CD4-positive, alpha-beta T cell treated with Interleukin-4 for 1 hour (primary cell): ENCODE measurements around the gene TSPEAR.
A peak's percentile ranks its signal among the peaks of the same experiment; 100 is the strongest.

Experiments used
- DNase-seq, 2 donors: peaks; one replicate each; pipeline ENCODE4 v3.0.0-alpha.2; 2020 to 2022

Gene TSPEAR

GRCh38 chr21:44496564-44497550 lies 214.5 kb downstream of the TSPEAR start:
- no peak for DNase-seq

GRCh38 chr21:44495611-44496563 lies 215.5 kb downstream of the TSPEAR start:
- no peak for DNase-seq

- DNase-seq: no peak
Observed at GRCh38 chr21:44494956-44495355, 216.4 kb downstream of the TSPEAR start.

- DNase-seq: no peak
Observed at GRCh38 chr21:44494418-44494817, 217.0 kb downstream of the TSPEAR start.

- DNase-seq: no peak
Observed at GRCh38 chr21:44492567-44493385, 218.6 kb downstream of the TSPEAR start.

GRCh38 chr21:44490816-44491215 lies 220.6 kb downstream of the TSPEAR start:
- no peak for DNase-seq

GRCh38 chr21:44490405-44490804 lies 221.0 kb downstream of the TSPEAR start:
- DNase-seq: no peak

- DNase-seq: no peak
Observed at GRCh38 chr21:44489962-44490361, 221.4 kb downstream of the TSPEAR start.

- peak; percentile 43 to 44 for DNase-seq
Observed at GRCh38 chr21:44487831-44488230, 223.5 kb downstream of the TSPEAR start.

GRCh38 chr21:44486302-44486701 lies 225.1 kb downstream of the TSPEAR start:
- no peak for DNase-seq

GRCh38 chr21:44485796-44486195 lies 225.6 kb downstream of the TSPEAR start:
- no peak for DNase-seq

GRCh38 chr21:44485254-44485793 lies 226.0 kb downstream of the TSPEAR start:
- DNase-seq: peak; percentile 48 to 65

- DNase-seq: no peak
Observed at GRCh38 chr21:44484498-44485253, 226.7 kb downstream of the TSPEAR start.

GRCh38 chr21:44483288-44484237 lies 227.8 kb downstream of the TSPEAR start:
- DNase-seq: no peak

GRCh38 chr21:44482581-44483287 lies 228.6 kb downstream of the TSPEAR start:
- DNase-seq: no peak

- no peak for DNase-seq
Observed at GRCh38 chr21:44480200-44481053, 230.9 kb downstream of the TSPEAR start.

- peak; percentile 60 for DNase-seq
Observed at GRCh38 chr21:44479556-44480199, 231.7 kb downstream of the TSPEAR start.

- DNase-seq: no peak
Observed at GRCh38 chr21:44478801-44479167, 232.6 kb downstream of the TSPEAR start.
